GM18861 (cell line): ENCODE measurements around the gene SEMA5A.
"Not testable (repeated sequence)": the region's sequence is repeated elsewhere in the genome, so short reads cannot be mapped to it uniquely, and the experiment has no call there.

Experiments
- ATAC-seq: cut with Tn5 transposase; IDR thresholded peaks from one replicate; pipeline ENCODE4 v1.9.1; 2021; ENCODE audit not compliant: unreplicated experiment

SEMA5A gene

DNA sequence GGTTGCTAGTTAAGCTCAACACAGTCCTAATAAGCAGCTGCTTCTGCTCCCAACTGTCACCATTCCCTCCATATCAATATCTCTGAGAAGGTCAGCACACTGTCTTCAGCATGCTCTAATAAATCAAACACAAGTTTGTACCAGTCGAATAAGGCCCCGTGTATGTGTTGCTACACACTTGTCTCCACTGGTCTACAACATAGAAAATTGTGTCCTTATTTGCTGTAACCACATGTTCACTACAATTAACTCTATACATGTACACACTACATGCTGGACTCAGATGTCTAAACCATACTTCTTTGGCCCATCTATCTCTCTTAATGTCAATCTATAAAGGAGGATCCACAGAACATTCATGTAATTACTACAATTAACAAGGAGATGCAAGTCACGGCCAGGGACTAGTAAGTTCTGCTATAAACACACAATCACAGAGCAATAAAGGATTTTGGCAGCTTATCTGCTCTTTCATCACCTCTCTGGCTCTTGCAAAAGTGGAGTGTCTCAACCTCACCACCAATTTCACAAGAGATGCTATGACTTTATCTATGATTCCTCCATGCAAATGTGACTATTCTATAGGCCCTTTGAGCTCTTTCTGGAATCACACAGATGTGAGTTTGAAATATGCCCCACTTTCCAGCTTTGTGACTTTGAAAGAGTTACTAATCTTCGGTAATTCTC, 143.9 kb downstream of the SEMA5A start:
- no peak for ATAC-seq

GRCh38 chr5:9399783-9400182, 146.1 kb downstream of the SEMA5A start:
- ATAC-seq, result not testable (repeated sequence)

- ATAC-seq, result no peak
Measured at GRCh38 chr5:9399094-9399493, 146.8 kb downstream of the SEMA5A start.

DNA sequence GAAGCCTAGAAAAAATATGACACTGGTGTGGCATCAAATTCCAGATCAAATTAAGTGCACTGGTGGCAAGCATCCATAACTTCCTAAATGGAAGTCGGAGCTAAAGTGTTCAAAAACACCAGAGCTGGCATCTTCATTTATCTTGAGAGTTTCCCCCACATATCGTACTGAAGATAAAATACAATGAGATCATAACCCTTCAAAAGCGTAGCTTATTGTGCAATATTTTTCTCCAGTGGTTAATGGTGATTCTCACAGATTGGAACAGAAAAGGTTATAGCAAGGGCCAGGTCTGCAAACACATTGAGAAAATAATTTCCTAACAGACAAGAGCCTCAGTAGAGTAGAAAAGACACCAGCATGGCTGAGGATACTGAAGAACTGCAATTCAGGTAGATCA, 147.6 kb downstream of the SEMA5A start:
- no peak for ATAC-seq

DNA sequence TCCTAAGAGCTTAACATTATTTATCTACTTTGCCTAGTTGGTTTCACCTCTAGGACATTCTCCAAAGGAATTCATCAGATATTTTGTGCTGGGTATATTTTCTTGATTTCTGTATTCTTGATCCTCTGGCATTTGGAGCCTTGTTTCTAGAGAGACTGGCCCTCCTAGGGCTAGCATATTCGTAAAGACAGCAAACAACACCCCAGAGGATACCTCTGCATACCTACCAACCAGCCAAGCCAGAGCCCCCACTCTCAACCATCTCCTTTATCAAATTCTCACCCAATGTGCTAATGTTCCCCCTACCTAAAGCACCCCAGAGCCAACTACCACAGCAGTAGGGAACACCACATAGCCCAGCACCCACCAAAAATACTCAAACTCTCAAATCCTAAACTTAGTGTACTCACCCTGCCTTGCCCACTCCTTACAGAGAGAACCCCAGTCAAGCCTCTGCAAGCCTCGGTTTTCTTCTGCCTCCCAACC, 149.5 kb downstream of the SEMA5A start:
- ATAC-seq, result no peak

DNA sequence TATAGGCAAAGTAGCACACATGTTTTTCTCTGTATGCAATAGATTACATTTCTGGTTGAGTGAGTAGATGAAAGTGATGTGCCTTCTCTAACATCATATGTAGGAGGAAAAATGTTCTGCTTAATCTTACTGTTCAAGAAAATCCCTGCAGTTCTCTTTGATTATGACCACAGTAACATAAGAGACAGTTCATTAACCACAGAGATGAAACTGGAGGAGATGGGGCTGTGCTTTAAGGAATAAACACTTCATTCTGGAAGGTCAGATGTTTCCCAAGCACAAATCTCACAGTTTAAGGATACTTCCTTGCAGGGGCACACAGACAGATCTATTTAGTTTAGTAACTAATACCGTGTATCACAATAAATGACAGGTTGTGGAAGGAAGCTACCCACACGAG, 150.2 kb downstream of the SEMA5A start:
- no peak for ATAC-seq

DNA sequence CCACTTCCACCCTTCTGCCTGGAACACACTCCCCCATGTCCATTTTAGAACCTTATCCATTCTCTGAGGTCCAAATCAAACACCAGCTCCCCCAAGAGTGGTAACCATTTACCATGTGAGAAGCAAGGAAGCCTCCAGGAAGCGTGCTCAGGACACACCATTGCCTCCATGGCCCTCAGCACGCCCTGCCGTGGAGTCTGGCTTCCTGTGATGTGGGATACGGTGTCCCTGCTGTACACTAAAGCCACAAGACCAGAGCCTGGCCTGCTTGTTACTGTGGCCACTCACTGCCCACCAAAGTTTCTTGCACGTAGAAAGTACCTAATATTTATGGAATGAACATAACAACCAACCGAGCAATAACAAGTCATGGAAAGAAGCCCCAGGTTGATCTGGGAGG, 151.7 kb downstream of the SEMA5A start:
- no peak for ATAC-seq

DNA sequence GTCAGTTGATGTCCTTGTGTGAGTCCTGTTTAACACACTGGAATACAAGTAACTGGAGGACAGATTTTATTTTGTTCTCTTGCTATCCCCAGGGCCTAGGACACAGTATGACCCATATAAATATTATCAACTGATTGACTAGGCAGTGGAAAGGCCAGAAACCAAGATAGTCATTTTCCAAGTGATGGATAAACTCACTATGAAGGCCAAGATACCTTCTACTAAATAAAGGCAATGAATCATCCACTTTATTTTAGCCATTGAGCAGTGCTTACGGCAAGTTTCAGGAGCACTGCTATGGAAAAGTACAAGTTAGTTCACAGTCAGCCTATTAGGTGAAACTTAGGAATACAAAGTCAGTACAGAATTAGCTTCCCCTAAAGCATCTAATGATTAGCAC, 153.2 kb downstream of the SEMA5A start:
- no peak for ATAC-seq

DNA sequence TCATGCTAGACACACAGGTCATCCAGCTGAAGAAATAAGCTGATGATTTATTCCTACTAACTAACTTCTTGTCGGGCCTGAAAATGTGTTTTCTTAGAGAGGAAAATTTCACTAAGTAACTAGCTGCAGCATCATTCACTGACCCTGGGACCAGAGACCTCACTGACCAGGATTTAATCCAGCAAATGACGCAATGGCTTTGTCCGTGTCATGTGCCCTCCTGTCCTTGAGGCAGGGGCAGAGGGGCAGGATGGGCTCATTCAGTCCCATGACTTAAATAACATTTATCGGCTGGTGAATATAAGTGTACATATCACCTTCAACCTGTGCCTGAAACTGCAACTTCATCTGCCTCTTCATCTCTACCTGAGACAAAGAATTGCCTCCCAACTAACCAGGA, 154.8 kb downstream of the SEMA5A start:
- no peak for ATAC-seq

DNA sequence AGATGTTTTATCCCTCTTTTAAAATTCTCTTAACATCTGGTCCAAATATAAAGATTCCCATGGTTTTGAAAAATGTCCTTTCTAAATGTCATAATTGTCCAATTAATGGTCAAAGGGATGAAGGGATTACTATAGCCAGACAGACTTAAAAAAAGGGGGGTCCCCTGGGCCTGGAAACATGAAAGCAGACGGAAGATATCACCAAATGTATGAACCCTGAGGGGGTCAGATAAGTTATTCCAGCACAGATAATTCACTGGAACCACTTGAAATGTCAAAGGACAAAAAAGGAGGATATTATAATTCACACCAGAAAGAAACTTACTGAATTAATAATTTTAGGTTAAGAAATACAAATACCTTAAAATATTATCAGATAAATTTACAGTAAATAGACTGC, 155.8 kb downstream of the SEMA5A start:
- no peak for ATAC-seq

- no peak for ATAC-seq
Measured at GRCh38 chr5:9388941-9389674, 156.8 kb downstream of the SEMA5A start.

- no peak for ATAC-seq
Measured at GRCh38 chr5:9387879-9388278, 158.0 kb downstream of the SEMA5A start.

GRCh38 chr5:9386945-9387344, 158.9 kb downstream of the SEMA5A start:
- ATAC-seq, result no peak

DNA sequence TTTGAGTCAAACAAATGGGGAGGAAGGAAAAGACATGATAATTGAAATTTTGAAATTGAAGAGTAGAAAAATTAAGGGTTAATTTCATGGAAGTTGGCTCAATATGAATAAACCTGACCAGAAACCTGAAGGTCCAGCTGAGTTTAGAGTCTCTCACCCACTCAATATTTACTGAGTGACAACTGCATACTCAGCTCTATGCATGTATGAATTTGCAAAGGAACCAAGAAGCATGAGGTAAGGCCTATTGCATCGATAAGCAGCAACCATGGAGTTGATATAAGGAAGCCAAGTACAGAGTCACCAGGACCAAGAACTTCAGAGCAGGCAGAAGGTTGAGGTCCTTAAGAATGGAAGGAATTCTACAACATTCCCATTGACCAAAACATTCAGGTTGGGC, 163.4 kb downstream of the SEMA5A start:
- no peak for ATAC-seq

- peak; percentile 94 for ATAC-seq
Measured at GRCh38 chr5:9381464-9381863, 164.4 kb downstream of the SEMA5A start.

GRCh38 chr5:9380109-9380508, 165.8 kb downstream of the SEMA5A start:
- ATAC-seq, result no peak

- ATAC-seq, result no peak
Measured at GRCh38 chr5:9376363-9377117, 169.3 kb downstream of the SEMA5A start.

DNA sequence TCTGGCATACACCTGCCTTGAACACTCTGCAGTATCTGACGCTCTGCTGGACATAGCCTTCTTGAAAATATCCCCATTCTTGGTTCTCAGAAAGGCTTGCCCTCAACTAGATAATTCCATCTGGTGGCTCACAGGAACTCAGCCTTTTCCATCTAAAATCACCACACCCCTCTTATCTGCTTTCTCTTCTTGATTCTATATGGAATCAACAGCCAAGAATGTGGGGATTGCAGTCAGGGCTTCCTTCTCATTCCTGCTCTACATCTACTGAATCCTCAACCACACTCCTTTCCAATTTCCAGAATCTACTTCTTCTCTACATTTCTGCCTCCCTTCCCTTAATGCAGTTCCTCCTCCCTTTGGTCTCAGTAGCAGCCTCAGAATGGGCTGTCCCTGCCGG, 170.1 kb downstream of the SEMA5A start:
- ATAC-seq, result no peak

GRCh38 chr5:9374025-9374424, 171.8 kb downstream of the SEMA5A start:
- ATAC-seq, result no peak

DNA sequence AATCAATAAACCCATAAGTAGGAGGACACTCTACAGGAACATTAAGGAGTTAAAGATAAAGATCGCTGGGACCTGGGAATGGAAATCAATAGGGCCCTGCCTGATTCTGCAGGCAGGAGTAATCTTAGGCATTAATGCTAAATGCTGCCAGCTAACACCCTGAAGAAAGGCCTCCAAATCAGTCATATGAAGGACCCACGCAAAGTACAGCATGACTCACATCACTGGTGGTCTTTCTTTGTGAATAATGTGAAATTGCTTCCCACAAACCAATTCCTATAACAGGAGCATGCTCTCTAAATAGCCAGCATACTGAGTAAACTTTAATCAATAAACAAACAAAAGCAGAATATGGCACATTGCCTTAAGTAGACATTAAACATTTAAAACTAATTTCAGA, 172.3 kb downstream of the SEMA5A start:
- no peak for ATAC-seq

- no peak for ATAC-seq
Measured at GRCh38 chr5:9370256-9370655, 175.6 kb downstream of the SEMA5A start.

DNA sequence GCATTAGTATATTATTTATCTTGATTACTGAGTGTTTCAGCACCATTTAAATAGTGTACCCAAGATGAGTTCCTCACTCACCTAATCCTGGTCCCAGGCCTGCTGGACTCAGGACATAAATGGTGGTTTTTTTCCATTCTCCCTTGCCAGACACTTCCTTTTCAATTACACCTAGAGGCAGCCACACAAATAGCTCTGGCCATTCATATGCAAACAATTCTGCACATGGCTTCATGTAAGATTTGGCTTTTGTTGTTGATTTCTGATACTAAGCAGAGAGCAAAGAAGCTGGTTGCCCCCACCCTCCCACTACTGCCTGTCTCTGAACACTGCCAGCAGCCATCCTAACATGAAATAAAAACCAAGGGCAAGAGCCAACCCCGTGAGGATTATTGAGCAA, 180.4 kb downstream of the SEMA5A start:
- ATAC-seq, result no peak
